Ovary (tissue), 9 donors: Measurements from ENCODE around the gene TRPC4. TPM values are rescaled to one million over a fixed set of nuclear protein-coding genes. Genes with fewer than 3 reads are reported as not detected.

Experiments used
- DNase-seq, 5 donors: peaks; one replicate each; pipeline ENCODE4 v3.0.0-alpha.2; 2019 to 2020
- H3K27ac ChIP-seq, 2 donors: fragments of 200-600 bp; one replicate each; pipeline versions ENCODE4 v1.5.1 to v1.8.0; 2019 to 2022
- H3K27me3 ChIP-seq: fragments of 200-600 bp; one replicate; pipeline ENCODE4 v1.8.0; 2022
- H3K36me3 ChIP-seq: fragments of 200-600 bp; sonication (generic); one replicate; pipeline ENCODE4 v1.5.1; 2019
- H3K4me1 ChIP-seq: one replicate; pipeline ENCODE4 v1.8.1; 2013; ENCODE audit warnings: mild to moderate bottlenecking, moderate library complexity; ENCODE audit not compliant: insufficient read depth
- H3K4me3 ChIP-seq: fragments of 200-600 bp; sonication (generic); one replicate; pipeline ENCODE4 v1.5.1; 2017
- H3K9me3 ChIP-seq, 2 donors: fragments of 200-600 bp in 1 of 2; sonication (generic) in 1 of 2; one replicate each; pipeline versions ENCODE4 v1.5.1 to v1.8.1; 2013 to 2019; ENCODE audit warnings: mild to moderate bottlenecking in 1 of 2, moderate library complexity in 1 of 2
- EP300 ChIP-seq: sonication (generic); formaldehyde crosslinking; IDR thresholded peaks from one replicate; pipeline ENCODE4 v1.6.1; 2017; ENCODE audit warnings: antibody characterized with exemption
- POLR2A ChIP-seq: fragments of 450-650 bp; IDR thresholded peaks from one replicate; pipeline ENCODE4 v1.6.1; 2017; ENCODE audit warnings: antibody characterized with exemption, mild to moderate bottlenecking, moderate library complexity
- WGBS, 3 donors: extraction: QIAGEN DNeasy Blood & Tissue Kit in 1 of 3; methylation state at CpG; one replicate each; pipeline versions ENCODE4 v1.1.5 to v1.1.7; 2013 to 2017; 5-methylcytosine and 5-hydroxymethylcytosine counted together
- intact Hi-C, 4 donors: fragments of 100-400 bp; cut with DNase I; formaldehyde crosslinking; loops; one replicate each; pipeline versions ENCODE4 v1.11.0 to v1.15.1; 2022 to 2023
- polyA plus RNA-seq, 2 donors: library from polyadenylated mRNA; stranded (reverse); fragments of 200-250 nt in 1 of 2; fragments of 350-450 nt in 1 of 2; fragmentation: Illumina TruSeq in 1 of 2; extraction: RNeasy Lipid Tissue Mini Kit (QIAGEN cat#74804) in 1 of 2; gene quantifications; one replicate each; pipeline ENCODE4 v1.2.3, GENCODE V29; 2013 to 2014
- total RNA-seq, 7 donors: library from RNA; depleted of rRNA in 2 of 7; stranded (reverse); fragments of >200 nt in 2 of 7; fragmentation: NEBNext Ultra II Directional in 3 of 7; extraction: Animal tissue kit (Norgen Biotek cat#: 25700) in 3 of 7; gene quantifications; one replicate each; pipeline versions ENCODE4 v1.1.0 to v1.2.4, GENCODE V29; 2016 to 2023
- TF ChIP-seq, protein P1 (sequence below), 3 donors: fragments of 450-650 bp in 2 of 3; fragments of 200-600 bp in 1 of 3; IDR thresholded peaks; one replicate each; pipeline versions ENCODE4 v1.5.1 to v1.8.0; 2016 to 2022; ENCODE audit warnings: antibody characterized with exemption in 3 of 3, mild to moderate bottlenecking in 1 of 3
- donor health status: DM: no; HTN: no; CAD: no; lungs with moderate emphysema.
- donor health status: DM: no; HTN: no; CAD: no.
- donor health status: Bipolar disorder and iron deficiency.
- donor health status: DM: yes; HTN: yes; CAD: no.
- donor health status: DM: no; HTN: no; CAD: no.
- donor health status: DM: yes; HTN: yes; CAD: no.

Gene TRPC4
- total and polyA plus RNA-seq, 9 donors: 1.4 to 5.5 (median 3.6) TPM

- no peak overlapping the region for H3K27ac ChIP-seq
- no peak overlapping the region for H3K4me3 ChIP-seq
- no peaks in the 10 kb centered on the region for H3K4me1 ChIP-seq
- no peaks in the 10 kb centered on the region for H3K9me3 ChIP-seq
- H3K27me3 ChIP-seq: no peaks in the 10 kb centered on the region
- TF ChIP-seq EP300 (no peak), POLR2A (no peak)
- TF ChIP-seq, protein P1, sequence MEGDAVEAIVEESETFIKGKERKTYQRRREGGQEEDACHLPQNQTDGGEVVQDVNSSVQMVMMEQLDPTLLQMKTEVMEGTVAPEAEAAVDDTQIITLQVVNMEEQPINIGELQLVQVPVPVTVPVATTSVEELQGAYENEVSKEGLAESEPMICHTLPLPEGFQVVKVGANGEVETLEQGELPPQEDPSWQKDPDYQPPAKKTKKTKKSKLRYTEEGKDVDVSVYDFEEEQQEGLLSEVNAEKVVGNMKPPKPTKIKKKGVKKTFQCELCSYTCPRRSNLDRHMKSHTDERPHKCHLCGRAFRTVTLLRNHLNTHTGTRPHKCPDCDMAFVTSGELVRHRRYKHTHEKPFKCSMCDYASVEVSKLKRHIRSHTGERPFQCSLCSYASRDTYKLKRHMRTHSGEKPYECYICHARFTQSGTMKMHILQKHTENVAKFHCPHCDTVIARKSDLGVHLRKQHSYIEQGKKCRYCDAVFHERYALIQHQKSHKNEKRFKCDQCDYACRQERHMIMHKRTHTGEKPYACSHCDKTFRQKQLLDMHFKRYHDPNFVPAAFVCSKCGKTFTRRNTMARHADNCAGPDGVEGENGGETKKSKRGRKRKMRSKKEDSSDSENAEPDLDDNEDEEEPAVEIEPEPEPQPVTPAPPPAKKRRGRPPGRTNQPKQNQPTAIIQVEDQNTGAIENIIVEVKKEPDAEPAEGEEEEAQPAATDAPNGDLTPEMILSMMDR (IDR thresholded peaks at IDR 0.05): no peak
- no peak for DNase-seq
- intact Hi-C loops: no loop called here
- no peaks in the 10 kb centered on the region for H3K36me3 ChIP-seq
Measured at GRCh38 chr13:37795326-37795725, 74.2 kb downstream of the TRPC4 start.

GRCh38 chr13:37791699-37792098 is 77.9 kb downstream of the TRPC4 start:
- intact Hi-C loops: no loop called here
- H3K27ac ChIP-seq: no peak overlapping the region
- H3K4me3 ChIP-seq: no peak overlapping the region
- no peaks in the 10 kb centered on the region for H3K4me1 ChIP-seq
- TF ChIP-seq EP300 (no peak), POLR2A (no peak)
- TF ChIP-seq, protein P1 (IDR thresholded peaks at IDR 0.05): no peak
- 79 to 96% (median 91%) methylated on average over 2 of the region's 2 CpGs for WGBS, 3 donors
- no peaks in the 10 kb centered on the region for H3K36me3 ChIP-seq
- no peaks in the 10 kb centered on the region for H3K27me3 ChIP-seq
- no peaks in the 10 kb centered on the region for H3K9me3 ChIP-seq
- DNase-seq: no peak

DNA sequence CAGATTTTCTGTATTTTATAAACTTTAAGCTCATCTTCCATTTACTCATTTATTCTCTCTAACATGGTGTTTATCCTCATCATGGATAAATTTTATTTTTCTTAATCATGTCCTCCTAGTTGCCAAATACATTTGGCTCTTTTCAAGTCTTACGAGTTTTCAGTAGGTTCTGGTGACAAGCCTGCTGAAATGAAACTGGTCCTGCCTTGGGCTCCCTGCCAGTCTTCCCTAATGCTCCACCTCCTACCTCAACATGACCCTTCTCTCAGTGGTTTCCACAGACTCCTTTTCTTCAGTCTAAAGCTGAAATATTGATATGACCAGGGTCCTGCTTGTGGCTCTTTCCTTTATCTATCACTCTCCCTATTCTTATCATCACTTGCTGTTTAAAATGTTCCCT is 81.2 kb downstream of the TRPC4 start:
- no peaks in the 10 kb centered on the region for H3K36me3 ChIP-seq
- TF ChIP-seq POLR2A: no peak
- TF ChIP-seq, protein P1 (IDR thresholded peaks at IDR 0.05): no peak
- TF ChIP-seq EP300: no peak
- H3K9me3 ChIP-seq: no peaks in the 10 kb centered on the region
- no peaks in the 10 kb centered on the region for H3K4me1 ChIP-seq
- intact Hi-C loops: no loop called here
- 59 to 83% (median 75%) methylated on average over 1 of the region's 1 CpG for WGBS, 3 donors
- no peak for DNase-seq
- no peaks in the 10 kb centered on the region for H3K27me3 ChIP-seq
- no peak overlapping the region for H3K4me3 ChIP-seq
- H3K27ac ChIP-seq: no peak overlapping the region

GRCh38 chr13:37777676-37778075 is 91.9 kb downstream of the TRPC4 start:
- Histone ChIP-seq H3K36me3 (no peaks in the 10 kb centered on the region), H3K4me1 (no peaks in the 10 kb centered on the region), H3K27me3 (no peaks in the 10 kb centered on the region), H3K27ac (no peak overlapping the region), H3K4me3 (no peak overlapping the region), H3K9me3 (no peaks in the 10 kb centered on the region)
- intact Hi-C loops: no loop called here
- no peak for DNase-seq
- no peak for TF ChIP-seq EP300

- DNase-seq: no peak
- H3K4me1 ChIP-seq: no peaks in the 10 kb centered on the region
- TF ChIP-seq POLR2A (no peak), EP300 (no peak)
- TF ChIP-seq, protein P1 (IDR thresholded peaks at IDR 0.05): no peak
- no peak overlapping the region for H3K27ac ChIP-seq
- H3K9me3 ChIP-seq: no peaks in the 10 kb centered on the region
- intact Hi-C loops: no loop called here
- no peaks in the 10 kb centered on the region for H3K36me3 ChIP-seq
- 71 to 95% (median 87%) methylated on average over 1 of the region's 1 CpG for WGBS, 3 donors
- H3K4me3 ChIP-seq: no peak overlapping the region
- no peaks in the 10 kb centered on the region for H3K27me3 ChIP-seq
Measured at GRCh38 chr13:37775871-37776270, 93.7 kb downstream of the TRPC4 start.
